Measurements from ENCODE around the gene PHGDH. TPM values are rescaled to one million over a fixed set of nuclear protein-coding genes. Genes with fewer than 3 reads are reported as not detected.

PHGDH gene
- total RNA-seq, 1 donor from 2014 or later, result 151 TPM

DNA sequence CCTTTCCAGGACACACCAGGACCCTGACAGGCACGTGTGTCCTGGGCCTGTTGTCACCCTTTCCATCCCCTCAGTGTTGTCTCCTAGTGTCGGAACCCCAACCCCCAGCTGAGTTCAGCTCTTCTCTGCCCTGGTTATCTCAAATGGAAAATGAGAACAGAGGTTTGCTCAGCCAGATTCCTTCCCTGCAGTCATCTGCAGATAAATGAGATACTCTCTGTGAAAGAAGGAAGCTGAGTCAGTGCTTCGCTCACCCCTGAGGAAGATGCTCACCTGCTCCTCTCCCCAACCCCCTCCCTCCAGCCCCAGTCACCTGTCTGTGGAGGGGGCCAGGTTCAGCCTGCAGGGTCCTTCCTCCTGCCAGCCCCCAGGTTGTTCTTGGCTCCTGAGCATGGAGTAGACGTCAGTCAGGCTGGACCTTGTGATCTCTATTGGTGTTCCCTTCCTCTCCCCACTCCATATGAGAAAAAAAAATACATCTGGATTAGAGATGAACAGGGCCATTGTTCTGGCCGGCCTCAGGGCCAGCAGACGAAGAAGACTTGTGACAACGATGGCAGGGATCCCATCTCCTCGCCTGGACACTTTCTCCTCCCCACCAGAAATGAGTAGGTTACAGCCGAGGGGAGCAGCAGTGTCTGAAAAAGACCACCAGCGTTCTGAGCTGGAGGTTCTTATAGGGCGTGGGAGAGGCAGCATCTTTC, 20.9 kb downstream of the PHGDH start:
- no peak for DNase-seq (ENCODE audit: low spot score in 2 of 2, unreplicated experiment in 2 of 2)
- peaks cover 5% of the 10 kb centered on the region for H3K4me1 Mint-ChIP-seq
- H3K4me3 Mint-ChIP-seq, result no peak overlapping the region
- H3K36me3 Mint-ChIP-seq, result peaks cover 41% of the 10 kb centered on the region
- H3K9me3 Mint-ChIP-seq, result no peaks in the 10 kb centered on the region
- H3K27ac Mint-ChIP-seq, result peak overlapping the region; percentile 39
- no peaks in the 10 kb centered on the region for H3K27me3 Mint-ChIP-seq (ENCODE audit: low read depth)
- TF ChIP-seq, protein P1, sequence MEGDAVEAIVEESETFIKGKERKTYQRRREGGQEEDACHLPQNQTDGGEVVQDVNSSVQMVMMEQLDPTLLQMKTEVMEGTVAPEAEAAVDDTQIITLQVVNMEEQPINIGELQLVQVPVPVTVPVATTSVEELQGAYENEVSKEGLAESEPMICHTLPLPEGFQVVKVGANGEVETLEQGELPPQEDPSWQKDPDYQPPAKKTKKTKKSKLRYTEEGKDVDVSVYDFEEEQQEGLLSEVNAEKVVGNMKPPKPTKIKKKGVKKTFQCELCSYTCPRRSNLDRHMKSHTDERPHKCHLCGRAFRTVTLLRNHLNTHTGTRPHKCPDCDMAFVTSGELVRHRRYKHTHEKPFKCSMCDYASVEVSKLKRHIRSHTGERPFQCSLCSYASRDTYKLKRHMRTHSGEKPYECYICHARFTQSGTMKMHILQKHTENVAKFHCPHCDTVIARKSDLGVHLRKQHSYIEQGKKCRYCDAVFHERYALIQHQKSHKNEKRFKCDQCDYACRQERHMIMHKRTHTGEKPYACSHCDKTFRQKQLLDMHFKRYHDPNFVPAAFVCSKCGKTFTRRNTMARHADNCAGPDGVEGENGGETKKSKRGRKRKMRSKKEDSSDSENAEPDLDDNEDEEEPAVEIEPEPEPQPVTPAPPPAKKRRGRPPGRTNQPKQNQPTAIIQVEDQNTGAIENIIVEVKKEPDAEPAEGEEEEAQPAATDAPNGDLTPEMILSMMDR (IDR thresholded peaks at IDR 0.05; ENCODE audit: unreplicated experiment), result no peak

DNA sequence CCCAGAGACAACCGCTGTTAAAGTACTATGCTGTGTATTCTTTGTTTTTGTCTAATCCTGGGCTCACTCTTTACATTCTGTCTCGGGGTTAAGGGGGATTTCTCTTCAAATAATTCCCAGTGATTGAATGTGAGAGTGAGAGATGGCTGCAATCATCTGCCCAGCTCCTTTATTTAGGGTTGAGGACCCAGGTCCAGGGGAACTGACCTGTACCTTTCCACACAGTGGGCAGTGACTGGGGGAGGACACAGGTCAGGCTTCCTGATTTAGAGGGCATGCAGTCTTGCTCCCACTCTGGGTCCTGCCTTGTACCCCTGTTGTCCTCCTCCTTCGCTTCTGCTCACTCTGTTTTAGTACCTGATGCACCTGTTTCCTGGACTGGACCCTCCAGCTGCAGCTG, 22.0 kb downstream of the PHGDH start:
- DNase-seq (ENCODE audit: low spot score in 2 of 2, unreplicated experiment in 2 of 2), result no peak
- no peaks in the 10 kb centered on the region for H3K27me3 Mint-ChIP-seq (ENCODE audit: low read depth)

DNA sequence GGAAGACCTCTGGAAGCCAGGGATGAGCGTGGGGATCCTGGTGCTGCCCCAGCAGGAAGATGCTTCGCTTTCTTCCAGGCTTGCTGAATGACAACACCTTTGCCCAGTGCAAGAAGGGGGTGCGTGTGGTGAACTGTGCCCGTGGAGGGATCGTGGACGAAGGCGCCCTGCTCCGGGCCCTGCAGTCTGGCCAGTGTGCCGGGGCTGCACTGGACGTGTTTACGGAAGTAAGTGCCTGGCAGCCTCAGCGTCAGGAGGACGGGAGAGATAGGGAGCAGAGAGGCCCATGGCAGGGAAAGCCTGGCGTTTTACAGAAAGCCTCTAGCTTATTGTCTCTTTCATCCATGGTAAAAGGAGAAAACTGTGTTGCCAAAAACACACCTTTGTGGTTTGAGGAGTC, 23.5 kb downstream of the PHGDH start:
- H3K36me3 Mint-ChIP-seq, result peaks cover 37% of the 10 kb centered on the region

More for the DNA sequence above, 22.0 kb downstream of the PHGDH start:
- H3K4me1 Mint-ChIP-seq, result peaks cover 11% of the 10 kb centered on the region
- TF ChIP-seq, protein P1 (IDR thresholded peaks at IDR 0.05; ENCODE audit: unreplicated experiment), result no peak
- H3K36me3 Mint-ChIP-seq, result peaks cover 42% of the 10 kb centered on the region
- no peaks in the 10 kb centered on the region for H3K9me3 Mint-ChIP-seq
- H3K27ac Mint-ChIP-seq, result no peak overlapping the region
- H3K4me3 Mint-ChIP-seq, result no peak overlapping the region

DNA sequence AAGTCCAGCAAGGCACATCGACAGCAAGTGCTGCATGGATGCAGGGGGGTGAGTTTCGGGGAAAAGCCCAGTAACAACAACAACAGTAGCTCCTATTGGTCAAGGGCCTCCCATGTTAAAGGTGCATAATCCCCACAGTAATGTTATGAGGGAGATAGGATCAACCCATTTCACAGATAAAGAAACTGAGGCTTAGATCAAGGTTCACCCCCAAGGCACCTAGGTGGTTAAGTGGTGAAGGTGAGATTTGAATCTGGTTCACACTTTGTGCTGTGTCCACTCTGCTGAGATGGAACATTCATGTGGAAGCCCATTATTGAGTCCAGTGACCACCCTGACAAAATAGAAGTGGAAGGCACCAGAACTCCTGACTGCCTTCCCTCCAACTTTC, 24.9 kb downstream of the PHGDH start:
- no peaks in the 10 kb centered on the region for H3K27me3 Mint-ChIP-seq (ENCODE audit: low read depth)
- no peak for DNase-seq (ENCODE audit: low spot score in 2 of 2, unreplicated experiment in 2 of 2)
- peaks cover 21% of the 10 kb centered on the region for H3K4me1 Mint-ChIP-seq
- H3K27ac Mint-ChIP-seq, result no peak overlapping the region
- H3K4me3 Mint-ChIP-seq, result no peak overlapping the region
- no peaks in the 10 kb centered on the region for H3K9me3 Mint-ChIP-seq
- H3K36me3 Mint-ChIP-seq, result peaks cover 33% of the 10 kb centered on the region
- TF ChIP-seq, protein P1 (IDR thresholded peaks at IDR 0.05; ENCODE audit: unreplicated experiment), result no peak

More for the DNA sequence above, 23.5 kb downstream of the PHGDH start:
- H3K27me3 Mint-ChIP-seq (ENCODE audit: low read depth), result no peaks in the 10 kb centered on the region
- TF ChIP-seq, protein P1 (IDR thresholded peaks at IDR 0.05; ENCODE audit: unreplicated experiment), result no peak
- H3K4me1 Mint-ChIP-seq, result peaks cover 21% of the 10 kb centered on the region
- H3K9me3 Mint-ChIP-seq, result no peaks in the 10 kb centered on the region
- no peak overlapping the region for H3K4me3 Mint-ChIP-seq
- DNase-seq (ENCODE audit: low spot score in 2 of 2, unreplicated experiment in 2 of 2), result no peak
- no peak overlapping the region for H3K27ac Mint-ChIP-seq

DNA sequence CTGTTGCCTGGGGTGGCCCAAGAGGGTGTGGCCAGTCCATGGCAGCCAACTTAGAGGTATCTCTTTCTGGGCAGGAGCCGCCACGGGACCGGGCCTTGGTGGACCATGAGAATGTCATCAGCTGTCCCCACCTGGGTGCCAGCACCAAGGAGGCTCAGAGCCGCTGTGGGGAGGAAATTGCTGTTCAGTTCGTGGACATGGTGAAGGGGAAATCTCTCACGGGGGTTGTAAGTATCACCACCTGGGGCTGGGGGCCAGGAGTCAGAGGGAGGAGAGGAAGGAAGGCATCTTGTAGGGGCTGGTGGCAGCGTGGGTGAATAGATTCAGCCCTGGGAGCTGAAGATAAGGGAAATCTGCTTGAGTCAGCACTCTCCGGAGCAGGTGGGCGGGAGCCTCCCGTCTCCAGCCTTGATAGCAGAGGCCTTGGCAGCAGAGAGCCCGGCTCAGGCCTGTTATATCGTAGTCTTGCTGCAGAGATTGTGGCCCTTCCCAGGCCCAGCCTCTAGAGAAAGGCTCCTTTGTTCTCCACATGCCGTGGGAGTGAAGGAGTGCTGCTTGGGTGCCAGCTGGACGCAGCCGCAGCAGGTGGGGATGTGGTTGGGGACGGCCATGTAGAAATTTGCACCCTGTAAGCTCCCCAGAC, 25.4 kb downstream of the PHGDH start:
- Mint-ChIP-seq H3K27ac (no peak overlapping the region), H3K9me3 (no peaks in the 10 kb centered on the region), H3K4me1 (peaks cover 21% of the 10 kb centered on the region), H3K4me3 (no peak overlapping the region), H3K36me3 (peaks cover 38% of the 10 kb centered on the region), H3K27me3 (ENCODE audit: low read depth) (no peaks in the 10 kb centered on the region)
- TF ChIP-seq, protein P1 (IDR thresholded peaks at IDR 0.05; ENCODE audit: unreplicated experiment), result no peak
- no peak for DNase-seq (ENCODE audit: low spot score in 2 of 2, unreplicated experiment in 2 of 2)
